SK-N-MC (cell line): Measurements from ENCODE around the gene PER2.

ENCODE experiments used
- EZH2 ChIP-seq: fragments of 200-600 bp; sonication (generic); IDR thresholded peaks from one replicate; pipeline ENCODE4 v1.6.1; 2017; ENCODE audit warnings: antibody characterized with exemption
- FOXP2 ChIP-seq: optimal IDR thresholded peaks from 2 replicates; pipeline ENCODE3; 2011; ENCODE audit warnings: mild to moderate bottlenecking, moderate library complexity; ENCODE audit not compliant: insufficient read depth; ENCODE audit errors: extremely low read length, control extremely low read depth
- POLR2AphosphoS5 ChIP-seq: IDR thresholded peaks from 2 replicates; pipeline ENCODE4 v1.6.1; 2012; ENCODE audit warnings: mild to moderate bottlenecking, low read depth, low read length, borderline replicate concordance

DNA sequence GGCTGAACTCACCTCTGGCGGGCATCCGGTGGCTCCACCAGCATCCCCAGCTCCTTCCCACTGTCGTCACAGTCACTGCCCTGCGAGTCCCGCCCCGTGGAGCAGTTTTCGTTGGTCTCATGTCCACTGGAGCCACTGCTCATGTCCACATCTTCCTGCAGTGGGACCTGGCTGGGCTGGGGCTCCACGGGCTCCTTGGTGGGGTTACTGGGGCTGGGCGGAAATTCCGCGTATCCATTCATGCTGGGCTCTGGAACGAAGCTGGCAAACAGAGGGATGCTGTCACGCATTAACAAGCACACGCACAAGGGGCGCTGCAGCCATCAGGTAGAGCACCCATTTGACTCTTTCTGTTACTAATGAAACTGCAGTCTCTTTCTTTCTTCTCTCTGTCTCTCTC lies 10.7 kb downstream of the PER2 start:
- TF ChIP-seq EZH2 (no peak), POLR2AphosphoS5 (no peak), FOXP2 (no peak)
